Activated CD4-positive, alpha-beta T cell treated with anti-CD3 and anti-CD28 coated beads for 24 hours (primary cell): ENCODE data around the gene MAGOH.
"Not testable (repeated sequence)": the region's sequence is repeated elsewhere in the genome, so short reads cannot be mapped to it uniquely, and the experiment has no call there.

Experiments used
- DNase-seq, 2 donors: peaks; one replicate each; pipeline ENCODE4 v3.0.0-alpha.2; 2020; ENCODE audit warnings: low read depth in 2 of 2

MAGOH gene

GRCh38 chr1:53220171-53220961 is 18.0 kb downstream of the MAGOH start, which contains the start of gene CZIB:
TSS of gene CZIB (minus strand) at chr1:53220634. CDS start at chr1:53220575, 59 bp downstream.
- peak; percentile 94 to 95 for DNase-seq

GRCh38 chr1:53219711-53220110 is 18.6 kb downstream of the MAGOH start:
- DNase-seq: no peak

GRCh38 chr1:53218201-53218600 is 20.1 kb downstream of the MAGOH start:
- no peak for DNase-seq

- DNase-seq: no peak
Observed at GRCh38 chr1:53214376-53214940, 23.9 kb downstream of the MAGOH start.

- no peak for DNase-seq
Observed at GRCh38 chr1:53210954-53211353, 27.4 kb downstream of the MAGOH start.

- no peak for DNase-seq
Observed at GRCh38 chr1:53210352-53210751, 28.0 kb downstream of the MAGOH start.

- DNase-seq: no peak
Observed at GRCh38 chr1:53207726-53208125, 30.6 kb downstream of the MAGOH start.

- no peak for DNase-seq
Observed at GRCh38 chr1:53206735-53207379, 31.5 kb downstream of the MAGOH start.

- not testable (repeated sequence) for DNase-seq
Observed at GRCh38 chr1:53206083-53206685, 32.1 kb downstream of the MAGOH start.

GRCh38 chr1:53205496-53205895 is 32.8 kb downstream of the MAGOH start:
- DNase-seq: not testable (repeated sequence)

GRCh38 chr1:53203466-53203865 is 34.9 kb downstream of the MAGOH start:
- DNase-seq: no peak

GRCh38 chr1:53198241-53198651 is 40.1 kb downstream of the MAGOH start:
- DNase-seq: no peak

- DNase-seq: no peak
Observed at GRCh38 chr1:53197291-53198200, 40.8 kb downstream of the MAGOH start.

GRCh38 chr1:53196485-53197290 is 41.6 kb downstream of the MAGOH start, which contains the start of gene CPT2:
TSS of gene CPT2 (plus strand) at chr1:53196824. CDS start at chr1:53196944, 120 bp downstream.
- DNase-seq: peak; percentile 87 to 88

GRCh38 chr1:53196017-53196484 is 42.3 kb downstream of the MAGOH start:
- no peak for DNase-seq

- no peak for DNase-seq
Observed at GRCh38 chr1:53195246-53196016, 42.9 kb downstream of the MAGOH start.

- no peak for DNase-seq
Observed at GRCh38 chr1:53190210-53190611, 48.1 kb downstream of the MAGOH start.

- DNase-seq: no peak
Observed at GRCh38 chr1:53189061-53189460, 49.3 kb downstream of the MAGOH start.

GRCh38 chr1:53188099-53188498 is 50.2 kb downstream of the MAGOH start:
- DNase-seq: no peak
